ENCODE measurements around the gene LINGO3.

GRCh38 chr19:2332341-2333026 lies 24.5 kb upstream of the LINGO3 start:
- no peak for TF ChIP-seq CTCF (IDR thresholded peaks at IDR 0.05; ENCODE audit: control extremely low read depth in 1 of 3, insufficient read depth in 1 of 3, low read depth in 1 of 3, low read length in 3 of 3)
- no peak for TF ChIP-seq EGR1 (IDR thresholded peaks at IDR 0.05; ENCODE audit: borderline replicate concordance, low read depth, low read length)
